Activated naive CD4-positive, alpha-beta T cell treated with anti-CD3 and anti-CD28 coated beads, Interleukin-2, amount 50 U/mL, for 72 hours (primary cell): ENCODE data around the gene CGREF1. TPM values are rescaled to one million over a fixed set of nuclear protein-coding genes. Genes with fewer than 3 reads are reported as not detected.
"Not testable (repeated sequence)": the region's sequence is repeated elsewhere in the genome, so short reads cannot be mapped to it uniquely, and the experiment has no call there.

Experiments
- ATAC-seq, 2 donors: fragments of 150-1000 bp; cut with Tn5 transposase; 2 replicates each; pipeline ENCODE4 v1.10.0; 2021; ENCODE audit warnings: mild to moderate bottlenecking in 2 of 2, moderate library complexity in 2 of 2
- DNase-seq, 2 donors: peaks; one replicate each; pipeline ENCODE4 v3.0.0; 2021 to 2022; ENCODE audit warnings: low spot score in 2 of 2
- H3K27ac Mint-ChIP-seq, 2 donors: one replicate each; pipeline ENCODE4 v1.8.0; 2022; ENCODE audit warnings: mild to moderate bottlenecking in 2 of 2, mixed read lengths in 2 of 2
- H3K36me3 Mint-ChIP-seq, 2 donors: one replicate each; pipeline ENCODE4 v1.8.0; 2022; ENCODE audit warnings: mixed read lengths in 2 of 2
- H3K9me3 Mint-ChIP-seq, 2 donors: one replicate each; pipeline ENCODE4 v1.8.0; 2022; ENCODE audit warnings: mixed read lengths in 2 of 2
- total RNA-seq, 2 donors: library from RNA; stranded (reverse); gene quantifications; one replicate each; pipeline ENCODE4 v1.2.3, GENCODE V29; 2022

CGREF1 gene
- total RNA-seq, 2 donors from 2014 or later = 0.50 to 15.8 TPM

GRCh38 chr2:27085673-27086089 is 33.2 kb downstream of the CGREF1 start:
- ATAC-seq (peak; percentile 1 to 23), DNase-seq (peak; percentile 40 to 69)
- no peaks in the 10 kb centered on the region for H3K9me3 Mint-ChIP-seq
- H3K27ac Mint-ChIP-seq = peak overlapping the region in 1 of 2 donors; percentile 60
- H3K36me3 Mint-ChIP-seq = no peaks in the 10 kb centered on the region

- Mint-ChIP-seq H3K36me3 (no peaks in the 10 kb centered on the region), H3K9me3 (no peaks in the 10 kb centered on the region), H3K27ac (peak overlapping the region in 1 of 2 donors; percentile 60)
- ATAC-seq (no peak), DNase-seq (no peak)
Measured at GRCh38 chr2:27085062-27085672, 33.8 kb downstream of the CGREF1 start.

GRCh38 chr2:27084297-27085061 is 34.4 kb downstream of the CGREF1 start:
- H3K9me3 Mint-ChIP-seq = no peaks in the 10 kb centered on the region
- no peak for ATAC-seq
- no peak overlapping the region for H3K27ac Mint-ChIP-seq
- H3K36me3 Mint-ChIP-seq = no peaks in the 10 kb centered on the region
- DNase-seq = no peak

GRCh38 chr2:27083410-27084296 is 35.3 kb downstream of the CGREF1 start:
- no peak overlapping the region for H3K27ac Mint-ChIP-seq
- ATAC-seq (no peak), DNase-seq (no peak)
- no peaks in the 10 kb centered on the region for H3K9me3 Mint-ChIP-seq
- no peaks in the 10 kb centered on the region for H3K36me3 Mint-ChIP-seq

- Mint-ChIP-seq H3K27ac (no peak overlapping the region), H3K36me3 (no peaks in the 10 kb centered on the region), H3K9me3 (no peaks in the 10 kb centered on the region)
- ATAC-seq (no peak), DNase-seq (no peak)
Measured at GRCh38 chr2:27082773-27083409, 36.0 kb downstream of the CGREF1 start.

- DNase-seq = no peak
- H3K27ac Mint-ChIP-seq = peak overlapping the region; percentile 86 to 94
- H3K36me3 Mint-ChIP-seq = no peaks in the 10 kb centered on the region
- no peaks in the 10 kb centered on the region for H3K9me3 Mint-ChIP-seq
- no peak for ATAC-seq
Measured at GRCh38 chr2:27081984-27082772, 36.8 kb downstream of the CGREF1 start.

GRCh38 chr2:27080603-27080936 is 38.4 kb downstream of the CGREF1 start:
- Mint-ChIP-seq H3K36me3 (no peaks in the 10 kb centered on the region), H3K9me3 (no peaks in the 10 kb centered on the region), H3K27ac (peak overlapping the region; percentile 86 to 94)
- DNase-seq (no peak), ATAC-seq (no peak)

- H3K36me3 Mint-ChIP-seq = no peaks in the 10 kb centered on the region
- H3K27ac Mint-ChIP-seq = peak overlapping the region; percentile 40 to 86
- DNase-seq (no peak), ATAC-seq (no peak)
- no peaks in the 10 kb centered on the region for H3K9me3 Mint-ChIP-seq
Measured at GRCh38 chr2:27080140-27080469, 38.8 kb downstream of the CGREF1 start.

- ATAC-seq (no peak), DNase-seq (no peak)
- H3K9me3 Mint-ChIP-seq = no peaks in the 10 kb centered on the region
- H3K36me3 Mint-ChIP-seq = no peaks in the 10 kb centered on the region
- peak overlapping the region in 1 of 2 donors; percentile 86 for H3K27ac Mint-ChIP-seq
Measured at GRCh38 chr2:27079233-27080139, 39.4 kb downstream of the CGREF1 start.

GRCh38 chr2:27078267-27079194 is 40.4 kb downstream of the CGREF1 start, which contains the start of gene EMILIN1:
EMILIN1 (plus strand) TSS chr2:27078615; CDS start chr2:27079066, 451 bp downstream.
- Mint-ChIP-seq H3K27ac (peak within 1 kb of the TSS in 1 of 2 donors; percentile 64), H3K9me3 (no peaks in the 10 kb centered on the region), H3K36me3 (no peaks in the 10 kb centered on the region)
- DNase-seq = no peak
- no peak for ATAC-seq

- no peak for DNase-seq
- Mint-ChIP-seq H3K36me3 (no peaks in the 10 kb centered on the region), H3K9me3 (no peaks in the 10 kb centered on the region), H3K27ac (peak overlapping the region in 1 of 2 donors; percentile 64)
- no peak for ATAC-seq
Measured at GRCh38 chr2:27077231-27077630, 41.7 kb downstream of the CGREF1 start.

- Mint-ChIP-seq H3K27ac (peak overlapping the region; percentile 2 to 10), H3K36me3 (no peaks in the 10 kb centered on the region)
- ATAC-seq = no peak
Measured at GRCh38 chr2:27076323-27076722, 42.6 kb downstream of the CGREF1 start.

GRCh38 chr2:27075566-27075871 is 43.4 kb downstream of the CGREF1 start:
- DNase-seq, H3K36me3 Mint-ChIP-seq, ATAC-seq, H3K9me3 Mint-ChIP-seq: not testable (repeated sequence)
- peak overlapping the region; percentile 7 to 72 for H3K27ac Mint-ChIP-seq

More at GRCh38 chr2:27076323-27076722, 42.6 kb downstream of the CGREF1 start:
- H3K9me3 Mint-ChIP-seq = no peaks in the 10 kb centered on the region
- no peak for DNase-seq
